HG03558 (cell line): ENCODE data around the gene PNCK.

Experiments used
- ATAC-seq: cut with Tn5 transposase; IDR thresholded peaks from one replicate; pipeline ENCODE4 v1.9.1; 2021; ENCODE audit warnings: moderate number of reproducible peaks; ENCODE audit not compliant: unreplicated experiment; ENCODE audit errors: extremely low read depth

Gene PNCK

GRCh38 chrX:153667281-153667955 lies 6.2 kb downstream of the PNCK start:
- no peak for ATAC-seq

- ATAC-seq = no peak
Observed at GRCh38 chrX:153665726-153666306, 7.8 kb downstream of the PNCK start.

GRCh38 chrX:153662266-153662665 lies 11.3 kb downstream of the PNCK start:
- ATAC-seq = no peak

GRCh38 chrX:153659268-153659667 lies 14.3 kb downstream of the PNCK start:
- ATAC-seq = no peak

- no peak for ATAC-seq
Observed at GRCh38 chrX:153657161-153657560, 16.5 kb downstream of the PNCK start.

GRCh38 chrX:153653556-153653955 lies 20.1 kb downstream of the PNCK start:
- no peak for ATAC-seq

- no peak for ATAC-seq
Observed at GRCh38 chrX:153651540-153652079, 22.0 kb downstream of the PNCK start.

- no peak for ATAC-seq
Observed at GRCh38 chrX:153650959-153651358, 22.7 kb downstream of the PNCK start.

- ATAC-seq = no peak
Observed at GRCh38 chrX:153649915-153650782, 23.5 kb downstream of the PNCK start.

GRCh38 chrX:153649178-153649914 lies 24.3 kb downstream of the PNCK start:
- no peak for ATAC-seq

GRCh38 chrX:153648358-153649177 lies 25.0 kb downstream of the PNCK start:
- ATAC-seq = no peak

GRCh38 chrX:153647461-153648357 lies 25.9 kb downstream of the PNCK start:
- ATAC-seq = no peak

- ATAC-seq = no peak
Observed at GRCh38 chrX:153646620-153647373, 26.8 kb downstream of the PNCK start, which contains the start of gene DUSP9. Gene DUSP9, plus strand, starts transcription at chrX:153647203. Its CDS starts 751 bp downstream, at chrX:153647954.

GRCh38 chrX:153645921-153646488 lies 27.6 kb downstream of the PNCK start:
- no peak for ATAC-seq

- no peak for ATAC-seq
Observed at GRCh38 chrX:153645151-153645550, 28.5 kb downstream of the PNCK start.

- no peak for ATAC-seq
Observed at GRCh38 chrX:153644356-153645125, 29.1 kb downstream of the PNCK start.
